ENCODE measurements around the gene LGALS13.

LGALS13 gene

DNA sequence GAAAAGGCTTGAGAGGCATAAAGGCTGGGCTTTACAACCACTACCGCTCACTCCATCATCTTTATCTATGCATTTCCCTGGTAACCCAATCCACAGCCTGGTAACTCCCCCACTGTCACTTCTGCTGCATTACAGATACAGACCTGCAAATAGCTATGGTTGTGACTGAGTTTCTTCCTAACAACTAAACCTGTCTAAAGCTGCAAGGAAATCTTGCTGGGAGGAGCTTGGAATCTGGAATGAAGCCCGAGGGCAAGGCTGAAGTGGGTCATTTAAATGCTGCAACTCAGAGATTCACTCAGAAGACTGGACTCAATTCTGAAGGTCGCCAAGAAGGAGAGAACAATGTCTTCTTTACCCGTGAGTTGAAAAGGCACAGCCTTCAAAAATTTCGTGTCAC, at the start of gene LGALS13:
TSS of gene LGALS13 (plus strand) at position 301 of the 400 bp plus-strand sequence. CDS start at position 346, 45 bp downstream.
- no peak for DNase-seq

GRCh38 chr19:39553082-39553652, 49.2 kb upstream of the LGALS13 start:
- DNase-seq = no peak

DNA sequence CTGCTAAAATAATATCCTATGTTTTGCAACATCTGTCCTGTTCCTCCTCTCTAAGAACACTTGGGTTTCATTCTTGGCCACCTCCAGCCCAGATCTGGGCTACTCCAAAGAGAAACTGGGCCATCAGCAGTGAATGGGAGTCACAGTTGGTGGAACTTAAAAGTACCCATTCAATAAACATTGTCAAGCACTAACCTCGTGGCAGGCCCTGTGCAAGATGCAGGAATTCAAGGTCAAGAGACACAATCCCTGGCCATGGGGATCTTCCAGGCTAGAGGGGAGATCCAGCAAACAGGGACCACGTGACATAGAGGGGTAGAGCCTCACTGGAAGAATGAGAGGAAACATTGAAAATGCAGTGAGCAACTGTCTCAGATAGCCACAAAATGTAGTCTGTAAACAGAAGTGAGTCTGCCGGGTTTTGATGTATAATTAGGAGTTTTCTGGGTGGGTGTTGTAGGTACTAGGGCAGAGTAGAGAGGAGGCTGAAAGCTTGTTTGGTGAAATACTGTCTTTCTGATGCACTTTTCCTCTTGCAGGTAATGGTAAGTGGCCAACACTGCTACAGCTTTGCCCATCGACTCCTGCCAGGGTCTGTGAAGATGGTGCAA, 47.5 kb upstream of the LGALS13 start:
- DNase-seq = no peak

DNA sequence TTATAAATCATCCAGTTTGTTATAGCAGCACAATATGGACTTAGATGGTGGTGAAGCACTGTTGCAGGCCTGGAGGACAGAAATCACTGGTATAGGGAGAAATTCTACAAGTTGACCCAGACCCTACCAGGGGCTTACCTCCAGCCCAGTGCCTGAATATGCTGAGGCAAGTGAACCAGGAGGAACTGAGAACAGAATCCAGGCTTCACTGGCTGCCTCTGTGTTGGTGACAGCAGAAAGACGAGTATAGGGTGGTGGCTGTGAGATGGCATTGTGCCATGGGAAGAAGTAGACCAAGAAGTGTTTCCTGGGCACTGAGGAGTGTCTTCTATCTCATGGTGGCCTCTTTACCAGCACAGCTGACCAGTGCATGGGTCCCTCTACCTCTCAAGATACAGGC, 46.4 kb upstream of the LGALS13 start:
- DNase-seq = no peak

DNA sequence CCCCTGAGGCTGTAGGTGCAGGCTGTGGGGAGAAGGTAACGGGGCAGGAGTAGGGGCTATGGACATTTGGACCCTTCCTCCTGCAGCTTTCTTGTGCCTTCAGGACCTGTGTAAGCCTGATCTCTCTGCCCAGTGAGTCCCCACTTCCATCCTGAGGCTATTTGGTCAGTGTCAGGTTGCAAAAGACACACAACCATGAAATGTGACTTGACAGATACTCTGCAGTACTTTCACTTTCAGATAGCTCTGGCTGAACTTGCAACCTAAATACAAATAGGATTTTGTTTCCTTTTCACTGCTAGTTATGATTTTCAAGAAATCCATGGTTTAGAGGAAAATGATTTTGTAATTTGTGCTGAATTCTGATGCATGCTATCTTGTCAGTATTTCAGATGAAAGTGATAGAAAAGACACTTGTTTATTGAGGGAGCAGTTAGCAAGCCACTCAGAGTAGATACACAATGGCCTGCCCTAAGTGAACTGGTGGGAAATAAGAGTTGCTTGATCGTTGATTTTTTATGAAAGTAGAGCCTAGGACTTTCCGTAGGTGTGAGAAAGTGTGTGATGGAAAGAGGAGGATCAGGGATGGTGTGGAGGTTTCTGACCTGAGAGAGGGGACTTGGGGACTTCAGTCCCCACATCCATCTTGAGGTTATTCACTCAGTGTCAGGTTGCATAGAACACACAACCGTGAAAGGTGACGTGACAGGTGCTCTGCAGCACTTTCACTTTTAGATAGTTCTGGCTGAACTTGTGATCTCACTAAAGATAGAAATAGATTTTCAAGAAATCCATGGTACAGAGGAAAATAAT, 44.3 kb upstream of the LGALS13 start:
- no peak for DNase-seq

- DNase-seq = no peak
Measured at GRCh38 chr19:39558624-39559117, 43.7 kb upstream of the LGALS13 start.

DNA sequence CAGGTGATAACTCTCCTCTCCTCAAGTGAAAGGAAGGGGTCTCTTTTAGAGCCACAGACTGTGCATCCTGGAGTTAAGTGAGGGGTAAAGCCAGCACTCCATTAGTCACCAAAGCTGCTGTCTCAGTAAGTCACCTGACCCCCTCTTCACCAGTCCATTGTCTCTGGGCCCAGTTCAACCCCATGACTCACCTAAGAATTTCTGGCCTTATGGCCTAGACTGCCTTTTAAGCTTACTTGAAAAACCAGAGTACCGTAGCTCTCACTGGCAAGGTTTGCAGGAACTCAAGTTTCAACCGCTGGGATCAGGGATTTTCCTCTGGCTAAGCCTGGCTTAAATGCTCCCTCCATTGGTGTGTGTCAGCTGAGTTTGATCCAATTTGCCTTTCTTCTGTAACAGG, 38.9 kb upstream of the LGALS13 start:
- DNase-seq = no peak

GRCh38 chr19:39566064-39566463, 36.3 kb upstream of the LGALS13 start:
- no peak for DNase-seq

GRCh38 chr19:39568604-39569003, 33.7 kb upstream of the LGALS13 start:
- no peak for DNase-seq

DNA sequence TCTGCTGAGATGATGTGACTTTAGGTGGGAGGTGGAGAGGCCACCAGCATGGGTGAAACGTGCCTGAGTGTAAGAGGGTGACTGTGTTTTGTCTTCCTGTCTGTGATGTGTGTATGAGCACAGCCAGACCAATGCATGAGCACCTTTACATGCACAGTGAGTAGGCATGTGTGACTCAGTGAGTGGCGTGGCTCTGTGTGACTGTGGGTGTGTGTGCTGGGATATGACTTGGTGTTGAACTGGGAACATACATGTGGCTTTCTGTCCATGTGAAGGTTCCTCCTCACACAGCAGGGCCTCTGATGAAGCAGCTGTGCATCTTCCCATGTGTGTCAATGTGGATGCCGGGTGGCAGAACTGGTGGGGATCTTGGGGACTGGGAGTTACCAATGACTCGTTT, 19.9 kb upstream of the LGALS13 start:
- DNase-seq = no peak

DNA sequence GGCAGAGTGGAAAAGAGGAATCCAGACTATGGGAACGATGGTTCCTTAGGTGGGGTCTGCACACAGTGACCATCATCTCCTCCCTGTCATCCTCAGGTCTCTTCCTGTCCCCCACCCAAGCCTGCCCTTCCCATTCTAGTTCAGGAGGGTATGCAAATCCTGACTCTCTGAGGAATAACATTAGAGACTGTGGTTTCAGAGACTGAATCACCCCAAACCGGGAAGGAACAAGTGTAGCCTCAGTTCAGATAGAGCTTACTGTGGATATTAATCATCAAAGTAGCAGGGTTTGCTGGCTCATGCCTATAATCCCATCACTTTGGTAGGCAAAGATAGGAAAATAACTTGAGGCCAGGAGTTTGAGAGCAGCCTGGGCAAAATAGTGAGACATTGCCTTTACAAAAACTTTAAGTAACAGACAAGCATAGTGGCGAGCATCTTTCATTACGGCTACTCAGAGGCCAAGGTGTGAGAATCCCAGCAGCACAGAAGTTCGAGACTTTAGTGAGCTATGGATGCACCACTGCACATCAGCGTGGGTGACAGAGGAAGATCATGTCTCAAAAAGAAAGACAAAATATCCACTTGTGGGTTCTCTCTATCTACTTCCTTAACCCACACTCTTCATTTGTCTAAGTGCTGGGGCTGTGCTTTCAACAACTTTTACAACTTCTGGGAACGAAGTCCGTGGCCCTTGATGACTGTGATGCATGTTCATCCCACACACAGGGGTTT, 19.3 kb upstream of the LGALS13 start:
- DNase-seq = no peak

DNA sequence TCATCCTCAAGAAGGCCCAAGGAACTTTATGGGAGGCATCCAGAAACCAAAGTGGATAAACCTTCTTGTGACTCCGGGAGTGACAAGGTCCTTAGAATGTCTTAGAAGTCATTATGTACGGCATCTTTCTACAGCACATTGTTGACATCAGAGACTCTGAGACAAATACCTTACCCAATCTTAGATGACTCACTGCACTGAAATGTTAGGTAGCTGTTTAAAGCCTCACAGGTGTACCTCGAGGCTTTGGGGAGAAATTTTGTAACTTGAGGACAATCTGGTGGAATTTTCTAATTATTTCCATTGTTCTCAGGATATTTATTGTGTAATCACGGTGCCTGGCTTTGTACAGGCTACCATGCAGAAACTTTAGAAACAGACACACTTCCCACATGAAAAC, 14.8 kb upstream of the LGALS13 start:
- no peak for DNase-seq

GRCh38 chr19:39588066-39588465, 14.3 kb upstream of the LGALS13 start:
- DNase-seq = no peak

- DNase-seq = no peak
Measured at GRCh38 chr19:39590265-39590664, 12.1 kb upstream of the LGALS13 start.

GRCh38 chr19:39592381-39592780, 9.9 kb upstream of the LGALS13 start:
- DNase-seq = no peak

GRCh38 chr19:39595950-39596349, 6.4 kb upstream of the LGALS13 start:
- no peak for DNase-seq

DNA sequence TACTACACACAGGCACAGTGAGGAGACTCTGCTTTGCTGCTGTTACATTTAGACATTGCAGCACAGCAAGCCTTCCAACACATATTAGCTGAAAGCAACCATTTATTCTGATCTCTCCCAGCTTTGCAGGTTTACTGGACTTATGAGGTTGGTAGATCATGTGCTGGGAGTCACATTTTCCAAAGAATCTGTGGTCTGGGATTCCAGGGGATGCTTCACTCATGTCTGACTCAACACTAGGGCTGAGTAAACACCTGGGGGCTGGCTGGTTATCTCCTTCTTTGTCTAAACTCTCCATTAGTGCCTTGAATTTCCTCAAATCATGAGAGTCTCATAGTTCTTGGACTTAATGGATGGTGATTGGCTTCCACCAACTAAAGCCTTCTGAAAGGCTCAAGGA, 5.4 kb upstream of the LGALS13 start:
- no peak for DNase-seq

GRCh38 chr19:39599116-39599515, 3.2 kb upstream of the LGALS13 start:
- no peak for DNase-seq

DNA sequence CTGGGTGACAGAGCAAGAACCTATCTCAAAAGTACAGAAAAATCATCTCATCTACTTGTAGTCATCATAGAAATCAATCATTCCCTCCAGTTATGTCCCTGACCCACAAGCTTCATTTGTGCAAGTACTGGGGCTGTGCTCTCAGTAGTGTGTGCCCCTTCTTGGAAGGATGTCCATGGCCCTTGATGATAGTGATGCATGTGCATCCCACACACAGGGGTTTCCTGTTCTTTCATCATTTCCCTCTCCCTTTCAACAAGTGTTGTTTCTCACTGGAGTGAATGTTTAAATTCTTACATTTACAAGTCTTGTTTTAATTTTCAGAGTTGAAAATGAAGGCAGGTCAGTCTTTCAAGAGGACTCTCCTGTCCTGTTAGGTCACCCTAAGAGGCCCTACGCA, 1.5 kb downstream of the LGALS13 start:
- DNase-seq = no peak

- DNase-seq = no peak
Measured at GRCh38 chr19:39607021-39607420, 4.7 kb downstream of the LGALS13 start.

- DNase-seq = no peak
Measured at GRCh38 chr19:39607561-39607960, 5.2 kb downstream of the LGALS13 start.

GRCh38 chr19:39613597-39613996, 11.3 kb downstream of the LGALS13 start:
- DNase-seq = no peak

DNA sequence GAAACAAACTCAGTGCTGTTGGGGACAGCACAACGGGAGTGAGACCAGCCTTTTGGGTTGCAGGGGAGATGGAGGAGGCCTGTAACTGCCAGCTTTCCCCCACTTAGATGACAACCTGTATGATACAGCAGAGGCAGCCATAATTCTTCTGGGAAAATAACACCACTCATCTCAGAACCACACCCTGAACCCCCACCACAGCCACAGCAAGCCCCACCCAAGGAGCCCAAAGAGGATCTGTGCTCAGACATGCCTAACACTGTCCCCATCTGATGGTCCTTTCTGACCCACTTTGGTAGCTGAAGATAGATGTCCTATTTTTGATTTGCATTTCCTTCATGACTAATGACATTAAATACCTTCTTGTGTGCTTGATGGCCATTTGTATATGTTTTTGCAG, 15.4 kb downstream of the LGALS13 start:
- DNase-seq = no peak

Measured in 8988T (cell line).